Mesendoderm (in vitro differentiated cells): ENCODE measurements around the gene S100A12.

Experiments
- DNase-seq: peaks from one replicate; pipeline ENCODE4 v3.0.0; 2013
- H2AK5ac ChIP-seq: 2 replicates; pipeline ENCODE4 v1.6.1; 2013; ENCODE audit warnings: low read length, inconsistent platforms
- H2BK120ac ChIP-seq: 2 replicates; pipeline ENCODE4 v1.6.1; 2013; ENCODE audit warnings: low read depth, mild to moderate bottlenecking, low read length, moderate library complexity, mixed read lengths
- H2BK15ac ChIP-seq: replicated peaks from 2 replicates; pipeline ENCODE4 v1.6.1; 2013; ENCODE audit warnings: low read depth, mild to moderate bottlenecking, moderate library complexity
- H2BK5ac ChIP-seq: 2 replicates; pipeline ENCODE4 v1.6.1; 2013; ENCODE audit warnings: low read length, inconsistent platforms
- H3K18ac ChIP-seq: 2 replicates; pipeline ENCODE4 v1.6.1; 2013; ENCODE audit warnings: mild to moderate bottlenecking, low read length, mixed read lengths
- H3K23ac ChIP-seq: one replicate; pipeline ENCODE4 v1.6.1; 2013; ENCODE audit warnings: low read length
- H3K27ac ChIP-seq: 2 replicates; pipeline ENCODE4 v1.5.1; 2013; ENCODE audit warnings: low read depth, mild to moderate bottlenecking, inconsistent platforms, low read length, moderate library complexity
- H3K27me3 ChIP-seq: 2 replicates; pipeline ENCODE4 v1.6.1; 2013; ENCODE audit warnings: low read length, control low read depth, mild to moderate bottlenecking, inconsistent platforms; ENCODE audit not compliant: insufficient read depth, poor library complexity
- H3K36me3 ChIP-seq: 2 replicates; pipeline ENCODE4 v1.6.1; 2013; ENCODE audit warnings: low read length, inconsistent platforms; ENCODE audit not compliant: control insufficient read depth, insufficient read depth
- H3K4ac ChIP-seq: one replicate; pipeline ENCODE4 v1.6.1; 2013; ENCODE audit warnings: low read depth, mild to moderate bottlenecking, low read length, moderate library complexity
- H3K4me1 ChIP-seq: 2 replicates; pipeline ENCODE4 v1.6.1; 2013; ENCODE audit warnings: low read depth, low read length, inconsistent platforms; ENCODE audit not compliant: control insufficient read depth
- H3K4me2 ChIP-seq: 2 replicates; pipeline ENCODE4 v1.6.1; 2013; ENCODE audit warnings: low read length
- H3K4me3 ChIP-seq: 2 replicates; pipeline ENCODE4 v1.5.1; 2013; ENCODE audit warnings: mild to moderate bottlenecking, low read length
- H3K56ac ChIP-seq: one replicate; pipeline ENCODE4 v1.6.1; 2013; ENCODE audit warnings: low read length
- H3K79me1 ChIP-seq: 2 replicates; pipeline ENCODE4 v1.6.1; 2013; ENCODE audit warnings: low read length, inconsistent platforms
- H3K79me2 ChIP-seq: 2 replicates; pipeline ENCODE4 v1.6.1; 2013; ENCODE audit warnings: mild to moderate bottlenecking, low read length; ENCODE audit not compliant: control insufficient read depth, insufficient read depth
- H3K9ac ChIP-seq: 2 replicates; pipeline ENCODE4 v1.6.1; 2013; ENCODE audit warnings: low read length, inconsistent platforms
- H4K5ac ChIP-seq: one replicate; pipeline ENCODE4 v1.6.1; 2013; ENCODE audit warnings: low read length
- H4K8ac ChIP-seq: one replicate; pipeline ENCODE4 v1.6.1; 2013; ENCODE audit warnings: low read depth, mild to moderate bottlenecking, control low read depth, low read length, moderate library complexity
- WGBS: extraction: QIAGEN DNeasy Blood & Tissue Kit; methylation state at CpG from one replicate; pipeline ENCODE4 v1.1.7; 2013; ENCODE audit warnings: low lambda C conversion rate, missing lambda C conversion rate; ENCODE audit not compliant: insufficient coverage; ENCODE audit errors: extremely low coverage; 5-methylcytosine and 5-hydroxymethylcytosine counted together

The S100A12 gene

GRCh38 chr1:153360592-153361479, 14.6 kb downstream of the S100A12 start:
- no peak overlapping the region for H2AK5ac ChIP-seq
- H3K4me3 ChIP-seq: no peak overlapping the region
- DNase-seq: no peak
- no peaks in the 10 kb centered on the region for H3K79me2 ChIP-seq
- H4K8ac ChIP-seq: no peak overlapping the region
- H3K4ac ChIP-seq: no peak overlapping the region
- no peak overlapping the region for H3K18ac ChIP-seq
- no peak overlapping the region for H2BK15ac ChIP-seq
- no peaks in the 10 kb centered on the region for H3K27me3 ChIP-seq
- H3K56ac ChIP-seq: no peak overlapping the region
- no peak overlapping the region for H3K4me2 ChIP-seq
- no peaks in the 10 kb centered on the region for H3K4me1 ChIP-seq
- no CpG with 5 or more reads among the region's 11 CpGs for WGBS
- no peaks in the 10 kb centered on the region for H3K36me3 ChIP-seq
- no peak overlapping the region for H3K9ac ChIP-seq
- H4K5ac ChIP-seq: no peak overlapping the region
- H2BK120ac ChIP-seq: no peak overlapping the region
- H3K27ac ChIP-seq: no peak overlapping the region
- H3K79me1 ChIP-seq: no peaks in the 10 kb centered on the region
- no peak overlapping the region for H2BK5ac ChIP-seq
- H3K23ac ChIP-seq: no peak overlapping the region

DNA sequence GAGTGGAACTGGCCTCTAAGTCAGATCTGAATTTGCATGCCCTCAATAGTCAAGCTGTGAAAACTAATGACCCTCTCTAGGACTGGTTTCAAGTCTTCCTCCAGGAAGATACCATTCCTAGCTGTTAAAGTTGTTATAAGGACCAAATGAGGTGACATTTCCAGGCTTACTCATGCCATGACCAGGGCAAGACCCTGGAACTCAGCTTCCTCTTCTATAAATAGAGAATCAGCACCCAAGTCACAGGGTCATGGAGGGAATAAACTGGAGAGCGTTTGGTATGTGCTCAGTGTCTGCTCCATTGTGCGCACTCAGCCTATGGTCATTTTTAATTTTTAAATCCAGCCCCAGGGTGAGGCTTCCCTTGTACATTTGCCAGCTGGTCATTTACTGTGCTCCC, 15.2 kb downstream of the S100A12 start:
- H3K27me3 ChIP-seq: no peaks in the 10 kb centered on the region

GRCh38 chr1:153359241-153359640, 16.2 kb downstream of the S100A12 start:
- DNase-seq: no peak
- WGBS: no CpG with 5 or more reads among the region's 6 CpGs

More for the DNA sequence above, 15.2 kb downstream of the S100A12 start:
- Histone ChIP-seq H2AK5ac (no peak overlapping the region), H3K79me1 (no peaks in the 10 kb centered on the region), H2BK120ac (no peak overlapping the region), H3K36me3 (no peaks in the 10 kb centered on the region), H4K8ac (no peak overlapping the region), H3K18ac (no peak overlapping the region), H3K23ac (no peak overlapping the region), H3K4ac (no peak overlapping the region), H3K56ac (no peak overlapping the region), H3K4me1 (no peaks in the 10 kb centered on the region), H3K4me3 (no peak overlapping the region), H4K5ac (no peak overlapping the region), H2BK15ac (no peak overlapping the region), H3K9ac (no peak overlapping the region), H3K4me2 (no peak overlapping the region), H2BK5ac (no peak overlapping the region), H3K79me2 (no peaks in the 10 kb centered on the region), H3K27ac (no peak overlapping the region)
- DNase-seq: no peak
- no CpG with 5 or more reads among the region's 2 CpGs for WGBS

DNA sequence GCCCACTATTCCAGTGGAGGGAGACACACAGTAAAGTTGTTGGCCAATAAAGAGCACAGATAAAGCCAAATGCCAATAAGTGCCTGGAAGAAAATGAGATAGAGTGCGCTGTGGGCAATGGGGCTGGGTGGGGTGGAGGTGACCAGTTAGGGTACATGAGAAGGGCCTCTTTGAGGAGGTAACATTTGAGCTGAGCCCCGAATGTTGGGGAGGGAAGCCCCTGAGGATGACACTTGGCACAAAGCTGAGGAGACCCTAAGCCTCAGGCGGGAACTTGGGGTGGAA, 16.8 kb downstream of the S100A12 start:
- Histone ChIP-seq H3K27me3 (no peaks in the 10 kb centered on the region), H2AK5ac (no peak overlapping the region)
- DNase-seq: no peak

More at GRCh38 chr1:153359241-153359640, 16.2 kb downstream of the S100A12 start:
- Histone ChIP-seq H3K4me1 (no peaks in the 10 kb centered on the region), H2BK15ac (no peak overlapping the region), H2BK120ac (no peak overlapping the region), H3K4me2 (no peak overlapping the region), H3K36me3 (no peaks in the 10 kb centered on the region), H2BK5ac (no peak overlapping the region), H4K5ac (no peak overlapping the region), H2AK5ac (no peak overlapping the region), H3K27ac (no peak overlapping the region), H3K79me1 (no peaks in the 10 kb centered on the region), H3K9ac (no peak overlapping the region), H4K8ac (no peak overlapping the region), H3K79me2 (no peaks in the 10 kb centered on the region), H3K18ac (no peak overlapping the region), H3K23ac (no peak overlapping the region), H3K4me3 (no peak overlapping the region), H3K27me3 (no peaks in the 10 kb centered on the region), H3K4ac (no peak overlapping the region), H3K56ac (no peak overlapping the region)

GRCh38 chr1:153357853-153358690, 17.3 kb downstream of the S100A12 start, which contains the start of gene S100A9:
TSS of gene S100A9 (plus strand) at chr1:153357854. CDS start at chr1:153358284, 430 bp downstream.
- no peak within 1 kb of the TSS for H3K18ac ChIP-seq
- no peaks in the 10 kb centered on the region for H3K4me1 ChIP-seq
- H2BK5ac ChIP-seq: no peak within 1 kb of the TSS
- no peak within 1 kb of the TSS for H3K9ac ChIP-seq
- H3K36me3 ChIP-seq: no peaks in the 10 kb centered on the region
- DNase-seq: no peak
- H3K56ac ChIP-seq: peak within 1 kb of the TSS; percentile 11
- H3K79me1 ChIP-seq: no peaks in the 10 kb centered on the region
- H2BK120ac ChIP-seq: no peak within 1 kb of the TSS
- H3K4me2 ChIP-seq: no peak within 1 kb of the TSS
- no peak within 1 kb of the TSS for H2BK15ac ChIP-seq
- no peaks in the 10 kb centered on the region for H3K27me3 ChIP-seq
- no peak within 1 kb of the TSS for H2AK5ac ChIP-seq
- no peak within 1 kb of the TSS for H3K4me3 ChIP-seq
- no peaks in the 10 kb centered on the region for H3K79me2 ChIP-seq
- no peak within 1 kb of the TSS for H3K23ac ChIP-seq
- WGBS: no CpG with 5 or more reads among the region's 11 CpGs
- H4K5ac ChIP-seq: no peak within 1 kb of the TSS
- no peak within 1 kb of the TSS for H3K4ac ChIP-seq
- H3K27ac ChIP-seq: no peak within 1 kb of the TSS
- H4K8ac ChIP-seq: no peak within 1 kb of the TSS

More for the DNA sequence above, 16.8 kb downstream of the S100A12 start:
- Histone ChIP-seq H3K4me2 (no peak overlapping the region), H3K27ac (no peak overlapping the region), H3K23ac (no peak overlapping the region), H3K4me3 (no peak overlapping the region), H4K5ac (no peak overlapping the region), H3K56ac (no peak overlapping the region), H3K18ac (no peak overlapping the region), H2BK5ac (no peak overlapping the region), H3K9ac (no peak overlapping the region), H4K8ac (no peak overlapping the region), H3K4me1 (no peaks in the 10 kb centered on the region), H2BK120ac (no peak overlapping the region), H3K36me3 (no peaks in the 10 kb centered on the region), H2BK15ac (no peak overlapping the region), H3K4ac (no peak overlapping the region), H3K79me1 (no peaks in the 10 kb centered on the region), H3K79me2 (no peaks in the 10 kb centered on the region)
- WGBS: no CpG with 5 or more reads among the region's 3 CpGs
